Measurements from ENCODE around the gene EYA3.

Gene EYA3

GRCh38 chr1:28071813-28072212 lies 16.6 kb downstream of the EYA3 start:
- DNase-seq (ENCODE audit: low read depth in 2 of 2), result no peak

GRCh38 chr1:28070725-28071593 lies 17.5 kb downstream of the EYA3 start:
- DNase-seq (ENCODE audit: low read depth in 2 of 2), result no peak

GRCh38 chr1:28067523-28068090 lies 20.8 kb downstream of the EYA3 start:
- DNase-seq (ENCODE audit: low read depth in 2 of 2), result no peak

- no peak for DNase-seq (ENCODE audit: low read depth in 2 of 2)
Observed at GRCh38 chr1:28066393-28067154, 21.8 kb downstream of the EYA3 start.

- no peak for DNase-seq (ENCODE audit: low read depth in 2 of 2)
Observed at GRCh38 chr1:28064064-28064463, 24.3 kb downstream of the EYA3 start.

GRCh38 chr1:28062806-28063205 lies 25.6 kb downstream of the EYA3 start:
- no peak for DNase-seq (ENCODE audit: low read depth in 2 of 2)

- DNase-seq (ENCODE audit: low read depth in 2 of 2), result no peak
Observed at GRCh38 chr1:28058971-28059878, 29.2 kb downstream of the EYA3 start.

- no peak for DNase-seq (ENCODE audit: low read depth in 2 of 2)
Observed at GRCh38 chr1:28058168-28058567, 30.2 kb downstream of the EYA3 start.

GRCh38 chr1:28056129-28056925 lies 32.1 kb downstream of the EYA3 start:
- peak in 1 of 2 donors; percentile 27 for DNase-seq (ENCODE audit: low read depth in 2 of 2)

GRCh38 chr1:28050776-28051175 lies 37.6 kb downstream of the EYA3 start:
- DNase-seq (ENCODE audit: low read depth in 2 of 2), result no peak

- DNase-seq (ENCODE audit: low read depth in 2 of 2), result no peak
Observed at GRCh38 chr1:28046716-28047115, 41.7 kb downstream of the EYA3 start.

- DNase-seq (ENCODE audit: low read depth in 2 of 2), result no peak
Observed at GRCh38 chr1:28045777-28046176, 42.6 kb downstream of the EYA3 start.

GRCh38 chr1:28044399-28044798 lies 44.0 kb downstream of the EYA3 start:
- DNase-seq (ENCODE audit: low read depth in 2 of 2), result no peak

- DNase-seq (ENCODE audit: low read depth in 2 of 2), result no peak
Observed at GRCh38 chr1:28039341-28039740, 49.1 kb downstream of the EYA3 start.

- DNase-seq (ENCODE audit: low read depth in 2 of 2), result no peak
Observed at GRCh38 chr1:28037946-28038345, 50.5 kb downstream of the EYA3 start.

- DNase-seq (ENCODE audit: low read depth in 2 of 2), result no peak
Observed at GRCh38 chr1:28037206-28037605, 51.2 kb downstream of the EYA3 start.

GRCh38 chr1:28036431-28036830 lies 52.0 kb downstream of the EYA3 start:
- no peak for DNase-seq (ENCODE audit: low read depth in 2 of 2)

GRCh38 chr1:28035420-28035819 lies 53.0 kb downstream of the EYA3 start:
- DNase-seq (ENCODE audit: low read depth in 2 of 2), result no peak

- no peak for DNase-seq (ENCODE audit: low read depth in 2 of 2)
Observed at GRCh38 chr1:28032281-28032680, 56.1 kb downstream of the EYA3 start.

GRCh38 chr1:28031173-28031572 lies 57.2 kb downstream of the EYA3 start:
- no peak for DNase-seq (ENCODE audit: low read depth in 2 of 2)
